GM18867 (cell line): Measurements from ENCODE around the gene ANTKMT.
A peak's percentile ranks its signal among the peaks of the same experiment; 100 is the strongest.

ENCODE experiments used
- ATAC-seq: cut with Tn5 transposase; IDR thresholded peaks from one replicate; pipeline ENCODE4 v1.9.1; 2021; ENCODE audit warnings: mild to moderate bottlenecking, moderate library complexity; ENCODE audit not compliant: unreplicated experiment

ANTKMT gene

DNA sequence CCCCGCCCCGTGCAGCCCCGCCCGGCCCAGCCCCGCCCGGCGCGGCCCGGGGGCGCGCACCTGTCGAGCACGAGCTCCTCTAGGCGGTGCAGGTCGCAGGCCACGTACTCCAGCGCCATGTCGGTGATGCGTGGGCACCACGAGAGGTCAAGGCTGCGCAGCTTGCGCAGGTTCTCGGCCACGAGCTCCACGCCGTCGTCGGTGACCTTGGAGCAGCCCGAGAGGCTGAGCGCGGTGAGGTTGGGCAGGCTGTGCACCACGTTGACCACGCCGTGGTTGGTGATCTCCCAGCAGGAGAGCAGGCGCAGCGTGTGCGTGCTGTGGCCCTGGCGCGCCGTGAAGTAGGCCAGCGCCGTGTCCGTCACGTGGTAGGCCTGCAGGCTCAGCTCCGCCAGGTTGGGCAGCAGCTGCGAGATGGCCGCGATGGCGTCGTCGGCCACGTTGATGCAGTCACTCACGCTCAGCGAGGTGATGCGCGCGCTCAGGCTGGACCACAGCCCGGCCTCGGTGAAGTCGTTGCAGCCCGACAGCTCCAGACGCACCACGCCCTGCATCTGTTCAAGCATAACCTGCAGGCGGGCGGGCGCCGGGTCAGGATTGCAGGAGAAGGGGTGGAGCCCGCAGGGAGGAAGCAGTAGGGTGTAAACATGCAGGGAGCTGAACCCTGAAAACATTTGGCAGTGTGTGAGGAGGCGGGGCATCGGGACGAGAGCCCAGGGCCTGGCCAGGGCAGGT lies 25.4 kb upstream of the ANTKMT start:
- peak; percentile 38 for ATAC-seq

DNA sequence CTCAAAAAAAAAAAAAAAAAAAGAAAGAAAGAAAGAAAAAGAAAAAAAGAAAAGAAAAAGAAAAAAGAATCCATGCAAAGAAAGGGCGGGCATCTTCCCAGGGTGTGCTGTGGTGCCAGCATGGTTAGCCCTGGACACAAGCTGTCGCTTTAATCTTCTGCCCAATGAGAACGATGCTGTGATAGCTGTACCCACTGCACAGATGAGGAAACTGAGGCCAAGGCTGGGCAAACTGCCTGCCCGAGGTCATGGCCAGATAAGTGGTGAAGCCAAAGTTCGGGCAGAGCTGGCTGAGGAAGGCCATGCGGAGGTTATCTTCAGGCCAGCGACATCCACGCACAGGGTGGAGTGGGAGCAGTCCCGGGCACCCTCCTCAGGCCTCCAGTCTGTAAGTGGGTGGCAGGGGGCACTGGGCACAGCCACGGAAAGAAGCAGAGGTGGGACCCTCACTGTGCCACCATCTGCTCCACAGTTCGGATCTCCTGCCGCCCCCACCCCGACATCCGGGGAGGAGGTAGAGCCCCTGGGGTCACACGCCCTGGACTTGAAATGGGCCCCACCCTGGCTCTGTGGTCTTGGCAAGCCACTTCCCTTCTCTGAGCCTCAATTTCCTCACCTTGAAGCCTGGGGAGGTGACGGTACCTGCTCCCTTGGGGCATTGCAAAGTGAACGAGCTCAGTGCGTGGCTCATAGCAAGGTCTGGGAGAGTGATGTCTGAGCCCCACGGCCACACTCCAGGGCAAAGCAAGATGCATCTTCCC lies 21.9 kb upstream of the ANTKMT start:
- ATAC-seq, result no peak

DNA sequence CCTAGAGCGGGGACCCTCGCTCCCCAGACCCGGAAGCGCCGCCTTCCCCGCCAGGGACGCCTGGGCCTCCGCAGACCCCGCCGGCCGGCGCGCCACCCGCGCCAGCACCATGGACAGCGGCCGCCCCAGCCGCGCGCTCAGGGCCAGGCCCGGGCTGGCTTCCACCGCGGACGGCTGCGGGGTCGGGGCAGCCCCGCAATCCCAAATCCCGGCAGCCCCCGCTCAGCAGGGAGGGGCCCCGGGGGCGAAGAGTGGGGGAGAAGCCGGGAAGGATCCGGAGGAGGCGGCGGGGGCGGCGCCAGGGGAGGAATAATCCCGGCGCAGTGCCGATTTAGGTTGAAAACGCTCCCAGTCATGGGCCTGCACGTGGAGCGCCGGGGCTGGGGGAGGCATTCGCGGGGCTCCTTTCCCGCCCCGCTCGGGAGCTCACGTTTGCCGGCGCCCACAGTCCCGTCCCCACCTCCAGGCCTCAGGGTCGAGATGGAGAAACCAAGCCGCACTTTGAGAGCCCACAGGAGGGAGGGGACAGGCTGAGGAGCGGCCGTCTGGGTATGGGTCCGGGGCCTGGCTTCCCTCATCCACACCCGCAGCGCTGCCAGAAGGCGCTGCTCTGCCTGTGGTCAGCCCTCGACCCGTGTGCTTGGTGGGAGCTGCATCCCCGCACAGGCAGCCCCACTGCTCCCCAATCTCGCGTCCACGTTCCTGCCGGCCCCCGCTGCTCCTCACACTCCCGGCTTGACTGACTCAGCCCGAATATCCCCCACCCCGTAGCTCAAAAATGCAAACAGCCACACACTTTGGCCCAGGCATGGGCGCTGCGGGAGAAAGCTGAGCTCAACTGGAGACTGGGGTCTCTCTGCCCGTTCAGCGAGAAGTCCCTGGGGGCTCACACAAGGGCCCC lies 20.0 kb upstream of the ANTKMT start:
- ATAC-seq, result no peak

DNA sequence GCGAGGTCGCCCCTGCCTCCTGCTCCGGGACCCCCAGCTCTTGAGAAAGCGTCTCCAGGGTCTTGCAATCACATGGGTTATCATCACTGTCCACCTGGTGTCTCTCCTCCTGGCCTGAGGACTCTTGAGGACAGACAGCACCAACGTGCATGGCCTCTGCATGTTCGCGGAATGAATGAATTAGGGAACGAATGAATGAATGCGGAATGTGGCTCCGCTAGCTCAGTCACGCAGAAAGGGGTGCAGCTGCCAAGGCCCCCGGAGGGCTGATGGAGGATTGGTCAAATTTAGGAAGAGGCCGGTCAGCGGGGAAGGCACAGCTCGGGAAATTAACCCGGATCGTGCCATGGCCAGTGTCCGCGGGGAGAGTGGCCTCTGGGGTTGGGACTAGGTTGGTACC lies 18.6 kb upstream of the ANTKMT start:
- no peak for ATAC-seq

DNA sequence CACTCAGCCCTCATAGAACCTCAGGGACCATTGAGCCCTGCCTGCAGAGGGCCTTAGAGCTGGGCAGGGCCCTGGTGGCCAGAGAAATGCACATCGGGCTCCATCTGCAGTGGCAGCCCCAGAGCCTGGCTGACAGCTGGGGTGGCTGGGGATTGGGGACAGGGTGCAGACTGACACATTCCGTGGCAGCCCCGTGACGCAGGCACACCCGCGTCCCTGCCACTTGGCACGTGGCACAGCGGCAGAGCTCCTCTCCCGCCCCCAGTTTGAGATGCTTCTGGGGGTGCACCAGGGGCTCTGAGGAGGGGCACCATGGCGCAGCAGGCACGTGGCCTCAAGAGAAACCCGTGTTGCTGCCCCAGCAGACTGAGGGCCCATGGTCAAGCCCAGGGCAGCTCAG lies 17.5 kb upstream of the ANTKMT start:
- ATAC-seq, result no peak

DNA sequence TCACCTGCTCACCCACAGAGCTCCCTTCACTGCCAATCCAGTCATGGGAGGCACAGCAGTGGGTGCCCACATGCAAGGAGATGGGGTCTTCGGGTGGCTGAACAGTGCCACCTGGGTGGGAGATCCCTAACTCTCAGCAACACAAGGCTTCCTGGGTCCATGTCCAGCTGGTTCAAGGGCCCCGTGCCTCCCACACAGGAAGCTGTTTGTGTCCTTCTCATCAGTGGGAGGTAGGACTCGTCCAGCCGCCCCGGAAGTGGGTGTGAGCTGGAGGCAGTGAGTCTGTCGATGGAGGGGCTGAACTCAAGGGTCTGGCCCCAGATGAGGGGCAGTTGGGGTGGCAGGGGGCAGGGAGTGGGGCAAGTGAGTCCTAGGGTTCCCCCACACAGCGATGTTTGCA lies 16.9 kb upstream of the ANTKMT start:
- ATAC-seq, result no peak

DNA sequence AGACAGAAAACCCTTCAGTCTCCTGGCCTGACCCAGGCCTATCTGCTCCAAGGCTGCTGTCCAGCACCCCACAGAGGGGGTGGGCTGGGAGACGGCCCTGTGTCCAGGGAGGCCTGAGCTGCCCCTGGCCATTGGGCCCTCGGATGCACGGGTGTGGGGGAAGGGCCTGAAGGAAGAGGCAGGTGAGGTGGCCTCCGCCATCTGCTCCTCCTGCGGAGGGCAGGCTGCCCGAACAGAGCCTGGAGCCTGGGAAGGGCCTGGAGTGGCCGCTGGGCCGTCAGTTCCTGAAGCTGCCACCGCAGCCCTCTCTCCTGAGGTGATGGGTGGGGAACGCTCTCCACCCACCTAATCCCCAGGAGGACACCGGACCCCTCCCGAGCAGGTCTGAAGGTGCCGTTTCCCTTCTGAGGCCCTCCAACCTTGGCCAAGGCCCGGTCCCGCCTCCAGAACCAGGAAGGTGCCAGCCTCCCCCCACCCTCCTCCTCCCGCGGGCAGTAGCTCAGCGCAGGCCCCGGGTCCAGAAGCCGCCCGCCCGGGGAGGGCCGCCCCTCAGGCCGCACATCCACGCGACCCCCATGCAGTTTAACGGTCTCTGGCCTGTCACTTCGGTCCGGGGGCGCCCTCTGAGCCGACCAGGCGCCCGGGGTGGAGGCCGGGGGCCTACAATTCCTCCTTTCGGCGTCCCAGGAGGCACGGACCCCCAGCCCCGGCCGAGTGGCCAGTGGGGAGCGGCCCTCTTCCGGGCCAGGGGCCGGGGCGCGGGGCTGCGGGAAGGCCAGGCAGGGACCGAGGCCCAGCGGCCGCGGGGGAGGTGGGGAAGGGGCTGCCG lies 16.2 kb upstream of the ANTKMT start:
- ATAC-seq, result no peak

DNA sequence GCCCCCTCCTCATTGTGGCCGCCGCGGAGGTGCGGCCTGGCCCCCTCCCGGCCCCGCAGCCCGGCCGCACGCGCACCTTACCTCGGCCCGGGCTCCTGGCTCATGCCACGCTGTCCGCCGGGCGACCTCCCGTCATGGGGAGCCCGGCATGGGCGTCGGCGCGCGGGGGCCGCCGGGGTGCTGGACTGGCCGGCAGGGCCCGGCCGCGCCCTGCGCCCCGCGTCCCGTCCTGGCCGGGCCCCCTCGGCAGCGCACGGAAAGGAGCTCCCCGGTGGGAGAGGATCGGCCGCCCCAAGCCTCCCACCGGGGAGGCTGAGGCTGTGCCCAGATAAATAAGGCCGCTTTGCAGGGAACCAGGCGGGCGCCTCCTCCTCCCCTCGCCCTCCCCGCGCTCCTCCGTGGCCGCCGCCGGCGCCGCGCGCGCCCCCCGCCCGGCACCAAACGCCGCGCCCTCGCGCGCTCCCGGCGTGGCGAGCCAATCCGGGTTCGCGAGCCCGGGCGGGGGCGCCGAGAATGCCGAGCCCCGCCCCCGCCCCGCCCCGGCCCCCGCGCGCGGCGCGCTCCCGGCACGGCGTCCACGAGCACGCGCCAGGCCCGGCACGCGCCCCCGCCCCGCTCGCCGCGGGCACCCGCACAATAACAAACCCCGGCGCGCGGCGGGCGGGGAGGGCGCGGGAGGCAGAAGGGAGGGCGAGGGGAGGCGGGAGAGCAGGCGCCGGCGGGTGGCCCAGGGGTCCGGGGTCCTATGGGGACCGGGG lies 15.3 kb upstream of the ANTKMT start, which contains the start of gene FBXL16:
TSS of gene FBXL16 (minus strand) at position 371 of the 758 bp plus-strand sequence. CDS start 8,396 bp downstream, outside the sequence.
- ATAC-seq, result no peak

DNA sequence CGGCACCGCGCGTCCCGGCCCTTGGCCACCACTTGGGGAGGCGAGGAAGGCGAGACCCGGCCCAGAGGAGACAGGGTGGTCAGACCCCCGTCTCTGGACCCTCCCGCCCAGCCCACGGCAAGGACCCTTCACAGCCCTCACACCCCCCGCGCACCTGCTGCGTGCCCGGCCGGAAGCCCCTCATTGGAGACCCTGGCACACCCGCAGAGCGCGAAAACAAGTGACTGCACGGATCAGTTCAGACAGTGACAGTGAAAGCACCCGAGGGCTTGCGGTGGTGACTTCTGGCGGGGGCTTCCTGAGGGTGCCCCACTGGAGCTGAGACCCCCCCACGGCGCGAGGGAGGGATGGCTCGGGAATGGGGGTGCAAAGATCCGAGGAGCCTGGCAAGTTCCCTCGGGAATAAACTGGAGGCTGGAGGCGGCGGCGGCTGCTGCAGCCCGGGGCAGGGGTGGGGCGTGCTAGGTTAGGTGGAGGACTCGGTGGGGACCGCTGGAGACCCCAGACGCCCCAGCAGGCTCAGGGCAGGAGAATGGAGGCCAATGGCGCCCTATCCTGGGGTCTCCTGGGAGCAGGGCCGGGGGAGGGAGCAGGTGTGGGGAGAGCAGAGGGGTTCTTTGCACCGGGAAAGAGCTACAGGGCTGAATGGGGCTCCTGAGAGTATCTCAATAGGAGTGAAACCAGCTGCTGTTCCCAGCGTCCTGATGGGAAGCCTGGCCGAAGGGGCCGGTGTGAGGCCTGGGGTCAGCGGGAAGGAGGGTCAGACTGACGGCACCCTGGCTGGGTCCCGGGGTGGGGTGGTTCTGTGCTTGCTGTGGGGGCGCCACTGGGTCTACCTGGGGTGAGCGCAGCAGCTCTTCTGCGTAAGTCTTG lies 14.5 kb upstream of the ANTKMT start:
- ATAC-seq, result no peak

DNA sequence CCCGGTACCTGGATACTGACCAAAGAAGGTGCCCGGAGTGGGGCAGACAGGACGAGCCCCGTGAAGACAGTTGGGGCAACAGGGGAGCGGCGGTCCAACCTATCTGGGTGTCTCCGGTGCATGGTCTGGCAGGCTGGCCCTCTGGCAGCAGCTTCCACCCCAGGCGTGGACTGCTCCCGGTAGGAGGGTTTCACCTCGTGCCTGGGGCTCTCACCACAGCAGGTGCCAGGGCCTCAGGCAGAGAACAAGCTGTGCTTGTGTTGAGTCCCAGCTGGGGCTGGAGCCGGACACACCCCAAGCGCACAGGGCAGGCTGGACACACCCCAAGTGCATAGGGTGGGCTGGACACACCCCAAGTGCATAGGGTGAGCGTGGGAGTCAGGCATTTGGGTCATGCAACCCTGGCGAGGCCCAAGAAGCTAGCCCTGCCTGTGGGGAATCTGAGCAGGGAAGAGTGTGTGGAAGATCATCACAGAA lies 13.8 kb upstream of the ANTKMT start:
- no peak for ATAC-seq

DNA sequence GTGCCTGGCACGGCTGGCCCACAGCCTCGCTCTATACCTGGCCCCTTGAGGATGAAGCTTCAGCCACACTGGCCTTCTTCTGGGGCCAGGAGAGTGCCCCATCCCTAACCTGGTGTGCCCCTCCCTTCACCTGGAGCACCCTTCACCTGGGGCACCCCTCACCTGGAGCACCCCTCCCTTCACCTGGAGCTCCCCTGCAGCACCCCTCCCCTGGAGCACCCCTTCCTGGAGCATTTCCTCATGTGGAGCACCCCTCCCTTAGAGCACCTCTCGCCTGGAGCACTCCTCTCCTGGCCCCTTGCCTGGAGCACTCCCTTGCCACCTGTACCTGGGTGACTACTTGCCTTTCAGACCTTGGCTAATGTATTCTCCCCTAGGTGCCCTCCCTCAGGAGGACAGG lies 12.9 kb upstream of the ANTKMT start:
- no peak for ATAC-seq

DNA sequence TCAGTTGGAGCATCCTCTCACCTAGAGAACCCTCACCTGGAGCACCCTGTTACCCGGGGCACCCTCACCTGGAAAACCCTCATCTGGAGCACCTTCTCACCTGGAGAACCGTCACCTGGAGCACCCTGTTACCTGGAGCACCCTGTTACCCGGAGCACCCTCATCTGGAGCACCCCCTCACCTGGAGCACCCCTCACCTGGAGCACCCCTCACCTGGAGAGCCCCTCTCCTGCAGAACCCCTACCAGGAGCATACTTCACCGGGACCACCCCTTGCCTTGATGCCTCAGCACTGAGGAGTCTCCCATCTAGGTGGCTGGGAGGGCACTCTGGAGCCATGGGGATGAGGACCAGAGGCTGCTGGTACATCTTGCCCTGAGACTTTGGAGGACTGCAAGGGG lies 12.0 kb upstream of the ANTKMT start:
- no peak for ATAC-seq

DNA sequence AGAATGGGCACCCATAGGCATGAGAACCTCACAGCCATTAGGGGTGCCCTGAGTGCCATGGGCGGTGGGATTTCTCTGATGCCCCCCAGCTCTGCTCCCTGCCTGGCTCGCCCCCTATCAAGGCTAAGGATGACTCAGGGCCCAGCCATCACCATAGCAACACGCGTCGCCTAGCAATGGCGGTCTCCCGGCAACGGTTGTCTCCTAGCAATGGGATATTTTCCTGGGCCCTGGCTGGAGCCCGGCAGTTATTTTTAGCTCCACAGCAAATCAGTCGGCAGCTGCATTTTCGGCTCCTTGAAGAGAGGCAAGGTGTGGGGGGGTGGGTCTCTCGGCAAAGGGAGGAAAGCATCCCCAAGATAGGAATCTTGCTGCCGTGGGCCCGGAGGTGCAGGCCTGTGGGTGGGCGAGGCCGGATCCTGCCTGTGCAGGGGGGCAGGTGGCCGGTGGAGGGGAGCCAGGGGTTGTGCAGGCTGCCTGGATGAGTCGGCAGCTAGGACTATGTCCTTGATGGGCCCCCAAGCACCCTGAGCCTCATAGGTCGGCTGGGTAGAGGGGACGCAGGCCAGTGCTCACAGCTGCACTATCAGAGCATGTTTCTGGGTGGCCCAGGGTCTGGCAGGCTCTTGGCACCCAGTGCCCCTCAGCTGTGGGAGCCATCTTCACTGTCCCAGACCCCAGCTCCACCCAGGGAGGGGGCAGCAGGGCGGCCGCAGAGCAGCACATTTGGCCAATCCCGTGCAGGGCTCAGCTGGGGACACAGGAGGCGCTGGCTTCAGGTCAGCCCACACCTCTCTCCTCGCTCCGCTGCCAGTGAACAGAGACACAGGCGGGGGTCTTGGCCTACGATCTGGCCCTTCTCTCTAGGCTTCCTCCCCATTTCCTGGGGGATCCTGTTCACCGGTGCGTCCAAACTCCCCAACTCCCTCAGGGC lies 11.1 kb upstream of the ANTKMT start:
- ATAC-seq, result no peak

DNA sequence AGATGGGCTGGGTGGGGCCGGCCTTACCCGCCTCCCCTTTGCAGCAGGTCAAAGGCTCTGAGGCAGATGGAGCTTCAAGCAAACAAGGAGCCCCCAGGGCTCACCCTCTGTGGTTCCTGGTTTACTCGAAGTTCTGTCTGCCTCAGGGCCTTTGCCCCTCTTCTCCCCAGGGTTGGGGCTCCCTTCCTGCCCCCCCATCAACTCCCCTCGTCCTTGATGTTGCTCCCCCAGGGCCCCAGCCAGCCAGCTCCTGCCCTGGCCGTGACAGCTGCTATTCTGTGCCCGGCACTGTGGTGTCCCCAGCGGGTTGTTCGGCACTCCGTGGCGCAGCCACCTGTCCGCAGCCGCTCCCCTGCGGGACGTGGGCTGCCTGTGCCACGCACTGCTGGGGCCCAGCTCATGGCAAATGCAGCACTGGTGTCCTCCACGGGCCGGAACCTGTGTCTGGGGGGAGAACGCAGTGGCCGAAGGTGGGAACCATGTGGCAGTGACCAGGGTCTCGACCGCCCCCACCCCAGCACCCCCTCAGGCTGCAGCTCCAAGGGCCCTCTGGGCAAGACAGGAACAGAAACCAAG lies 10.4 kb upstream of the ANTKMT start:
- no peak for ATAC-seq

DNA sequence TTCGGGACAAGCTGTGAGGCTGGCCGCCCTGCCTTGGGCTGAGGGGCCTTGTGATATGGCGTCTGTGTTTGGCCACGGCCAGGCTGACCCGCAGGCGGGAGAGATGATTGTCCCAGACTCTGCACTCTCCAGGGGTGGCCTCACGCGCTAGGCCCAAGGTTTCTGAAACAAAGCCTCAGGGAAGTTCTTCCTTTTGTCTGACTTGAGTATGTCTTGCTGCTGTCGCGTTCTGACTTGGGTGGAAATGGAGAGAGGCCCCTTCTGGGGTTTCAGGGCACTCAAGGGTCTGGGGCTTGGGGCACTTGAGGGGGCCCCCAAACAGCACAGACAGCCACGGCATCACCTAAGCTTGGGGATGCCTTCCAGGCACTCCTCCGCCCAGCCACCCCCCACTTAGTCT lies 9.9 kb upstream of the ANTKMT start:
- no peak for ATAC-seq

DNA sequence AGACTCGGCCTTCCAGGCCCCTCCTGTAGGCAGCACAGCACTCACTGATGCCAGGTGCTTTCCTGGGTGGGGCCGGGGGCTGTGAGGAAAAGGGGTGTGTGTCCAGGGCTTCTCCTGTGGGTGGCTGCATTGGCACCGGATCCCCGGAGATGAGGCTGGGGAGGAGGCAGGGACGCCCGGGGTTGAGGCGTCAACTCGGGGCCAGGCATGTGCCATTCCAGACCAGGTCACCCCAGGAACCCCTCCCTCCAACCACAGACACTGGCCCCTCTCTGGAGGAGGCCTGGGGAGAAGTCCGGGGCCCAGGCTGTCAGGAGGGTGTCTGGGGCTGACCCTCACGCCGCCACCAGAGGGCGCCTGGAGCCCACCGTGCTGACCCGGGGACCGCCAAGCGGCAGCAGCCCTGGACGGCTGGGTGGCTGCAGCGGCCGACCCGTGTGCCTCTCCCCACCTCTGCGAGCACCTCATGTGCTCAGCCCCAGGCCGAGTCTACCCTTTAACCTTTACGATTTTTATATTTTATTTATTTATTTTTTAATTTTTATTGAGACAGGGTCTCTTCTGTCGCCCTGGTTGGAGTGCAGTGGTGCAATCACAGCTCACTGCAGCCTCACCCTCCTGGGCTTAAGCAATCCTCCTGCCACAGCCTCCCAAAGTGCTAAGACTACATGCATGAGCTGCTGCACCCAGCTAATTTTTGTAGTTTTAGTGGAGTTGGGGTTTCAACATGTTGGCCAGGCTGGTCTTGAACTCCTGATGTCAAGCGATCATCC lies 9.2 kb upstream of the ANTKMT start:
- ATAC-seq, result no peak
